Mucosa of stomach (tissue), 1 donor: ENCODE results near the gene ZNF692.
"Not testable (repeated sequence)": the region's sequence is repeated elsewhere in the genome, so short reads cannot be mapped to it uniquely, and the experiment has no call there.

Source experiments
- H3K27me3 ChIP-seq: one replicate; pipeline ENCODE4 v1.7.0; 2013; ENCODE audit warnings: mild to moderate bottlenecking, low read length; ENCODE audit not compliant: control insufficient read depth, insufficient read depth
- H3K36me3 ChIP-seq: one replicate; pipeline ENCODE4 v1.7.0; 2013; ENCODE audit warnings: low read length; ENCODE audit not compliant: control insufficient read depth, insufficient read depth
- H3K4me1 ChIP-seq: one replicate; pipeline ENCODE4 v1.7.0; 2013; ENCODE audit warnings: mild to moderate bottlenecking, low read length; ENCODE audit not compliant: control insufficient read depth, insufficient read depth
- H3K4me3 ChIP-seq: one replicate; pipeline ENCODE4 v1.7.0; 2013; ENCODE audit warnings: low read length
- H3K9ac ChIP-seq: one replicate; pipeline ENCODE4 v1.7.0; 2013; ENCODE audit warnings: mild to moderate bottlenecking, low read length, moderate library complexity
- H3K9me3 ChIP-seq: one replicate; pipeline ENCODE4 v1.7.0; 2013; ENCODE audit warnings: mild to moderate bottlenecking, low read length, moderate library complexity; ENCODE audit not compliant: control insufficient read depth
- donor health status: Pancreatic carcinoma.

ZNF692 gene

GRCh38 chr1:248891758-248892157 is 32.9 kb upstream of the ZNF692 start:
- Histone ChIP-seq H3K36me3 (no peaks in the 10 kb centered on the region), H3K9ac (no peak overlapping the region), H3K9me3 (no peaks in the 10 kb centered on the region), H3K4me1 (peaks cover 5% of the 10 kb centered on the region), H3K27me3 (no peaks in the 10 kb centered on the region), H3K4me3 (no peak overlapping the region)

GRCh38 chr1:248890549-248891498 is 31.9 kb upstream of the ZNF692 start:
- no peak overlapping the region for H3K9ac ChIP-seq
- H3K4me1 ChIP-seq: peaks cover 5% of the 10 kb centered on the region
- no peaks in the 10 kb centered on the region for H3K27me3 ChIP-seq
- H3K36me3 ChIP-seq: no peaks in the 10 kb centered on the region
- no peak overlapping the region for H3K4me3 ChIP-seq
- H3K9me3 ChIP-seq: no peaks in the 10 kb centered on the region

GRCh38 chr1:248889914-248890243 is 31.0 kb upstream of the ZNF692 start:
- H3K9me3 ChIP-seq, H3K4me1 ChIP-seq, H3K27me3 ChIP-seq, H3K36me3 ChIP-seq, H3K9ac ChIP-seq, H3K4me3 ChIP-seq: not testable (repeated sequence)

- no peaks in the 10 kb centered on the region for H3K9me3 ChIP-seq
- H3K27me3 ChIP-seq: no peaks in the 10 kb centered on the region
- no peaks in the 10 kb centered on the region for H3K4me1 ChIP-seq
- H3K4me3 ChIP-seq: no peak overlapping the region
- no peaks in the 10 kb centered on the region for H3K36me3 ChIP-seq
- H3K9ac ChIP-seq: no peak overlapping the region
Measured at GRCh38 chr1:248886237-248886895, 27.5 kb upstream of the ZNF692 start.

DNA sequence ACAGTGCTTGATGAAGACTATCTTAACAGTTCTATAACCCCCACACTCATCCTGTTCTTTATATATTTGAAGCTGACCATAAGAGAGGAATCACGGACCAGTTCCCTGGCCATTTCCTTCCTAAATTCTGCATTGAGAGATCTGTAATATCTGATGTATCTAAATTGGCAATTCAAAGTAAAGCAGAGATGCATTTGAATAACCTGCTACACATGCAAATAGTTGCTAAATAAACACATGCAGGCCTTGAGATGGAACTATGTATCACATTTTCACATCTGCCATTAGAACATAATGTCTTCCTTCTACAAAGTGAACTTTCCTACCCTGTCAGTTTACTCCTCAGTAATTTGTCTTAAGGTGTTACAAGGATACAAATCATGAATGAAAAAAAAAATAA is 26.8 kb upstream of the ZNF692 start:
- Histone ChIP-seq H3K4me1 (no peaks in the 10 kb centered on the region), H3K9me3 (no peaks in the 10 kb centered on the region), H3K4me3 (no peak overlapping the region), H3K36me3 (no peaks in the 10 kb centered on the region), H3K27me3 (no peaks in the 10 kb centered on the region), H3K9ac (no peak overlapping the region)

DNA sequence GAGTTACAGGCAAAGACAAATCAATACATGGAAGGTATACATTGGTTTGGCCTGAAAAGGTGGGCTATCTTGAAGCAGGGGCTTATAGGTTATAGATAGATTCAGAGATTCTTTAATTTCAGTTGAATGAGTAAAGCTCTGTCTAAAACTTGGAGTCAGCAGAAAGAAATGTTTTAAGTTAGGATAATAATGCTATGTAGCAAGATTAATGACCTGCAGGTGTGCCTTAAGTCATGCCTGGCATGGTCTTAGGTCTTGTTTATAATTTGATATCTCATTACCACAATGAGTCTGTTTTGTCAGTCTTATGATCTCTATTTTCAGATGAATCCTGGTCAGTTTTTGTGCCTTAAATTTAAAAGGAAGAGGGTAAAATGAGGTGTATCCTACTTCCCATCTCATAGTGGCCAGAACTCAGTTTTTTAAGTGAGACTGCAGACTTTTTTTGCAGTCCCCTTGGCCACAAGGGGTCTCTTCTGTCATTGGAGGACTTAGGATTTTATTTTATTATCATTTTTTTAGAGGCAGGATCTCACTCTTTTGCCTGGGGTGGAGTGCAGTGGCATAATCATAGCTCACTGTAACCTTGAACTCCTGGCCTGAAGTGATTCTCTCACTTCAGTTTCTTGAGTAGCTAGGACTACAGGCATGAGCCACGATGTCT is 25.9 kb upstream of the ZNF692 start:
- no peak overlapping the region for H3K4me3 ChIP-seq
- no peaks in the 10 kb centered on the region for H3K27me3 ChIP-seq
- no peaks in the 10 kb centered on the region for H3K4me1 ChIP-seq
- H3K9ac ChIP-seq: no peak overlapping the region
- no peaks in the 10 kb centered on the region for H3K36me3 ChIP-seq
- no peaks in the 10 kb centered on the region for H3K9me3 ChIP-seq

- not testable (repeated sequence) for H3K9me3 ChIP-seq, H3K27me3 ChIP-seq, H3K9ac ChIP-seq, H3K4me1 ChIP-seq, H3K4me3 ChIP-seq, H3K36me3 ChIP-seq
Measured at GRCh38 chr1:248882427-248882826, 23.5 kb upstream of the ZNF692 start.

- H3K4me1 ChIP-seq: no peaks in the 10 kb centered on the region
- no peak overlapping the region for H3K4me3 ChIP-seq
- no peaks in the 10 kb centered on the region for H3K27me3 ChIP-seq
- no peak overlapping the region for H3K9ac ChIP-seq
- no peaks in the 10 kb centered on the region for H3K9me3 ChIP-seq
- no peaks in the 10 kb centered on the region for H3K36me3 ChIP-seq
Measured at GRCh38 chr1:248881261-248881660, 22.4 kb upstream of the ZNF692 start.

- peak overlapping the region; percentile 77 for H3K9ac ChIP-seq
- no peaks in the 10 kb centered on the region for H3K4me1 ChIP-seq
- H3K4me3 ChIP-seq: peak overlapping the region; percentile 94
- H3K9me3 ChIP-seq: no peaks in the 10 kb centered on the region
- no peaks in the 10 kb centered on the region for H3K36me3 ChIP-seq
- H3K27me3 ChIP-seq: no peaks in the 10 kb centered on the region
Measured at GRCh38 chr1:248873993-248874533, 15.2 kb upstream of the ZNF692 start.

DNA sequence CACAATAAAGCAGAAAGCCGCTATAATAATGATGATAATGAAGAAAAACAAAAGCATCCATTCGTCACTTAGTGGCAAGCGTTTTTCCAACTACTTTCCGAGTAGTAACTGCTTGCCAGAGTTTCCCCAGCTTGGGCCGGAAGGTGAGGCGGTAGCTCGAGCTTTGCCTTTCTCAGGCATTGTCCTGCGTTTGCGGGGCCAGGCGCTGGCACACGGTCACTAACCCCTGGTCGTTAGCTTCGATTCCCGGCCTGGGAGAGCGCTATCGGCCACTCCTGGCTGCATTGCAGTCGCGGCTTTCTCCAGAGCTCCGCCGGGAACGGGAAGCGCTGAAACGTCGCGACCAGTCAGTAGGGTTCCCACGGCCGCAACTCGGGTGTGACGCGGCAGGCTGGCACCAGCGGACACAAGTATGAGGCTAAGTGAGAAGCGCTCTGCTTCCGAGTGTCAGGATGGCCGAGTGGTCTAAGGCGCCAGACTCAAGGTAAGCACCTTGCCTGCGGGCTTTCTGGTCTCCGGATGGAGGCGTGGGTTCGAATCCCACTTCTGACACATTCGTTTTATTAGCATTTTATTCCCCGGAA is 14.6 kb upstream of the ZNF692 start:
- H3K27me3 ChIP-seq: no peaks in the 10 kb centered on the region
- no peaks in the 10 kb centered on the region for H3K36me3 ChIP-seq
- H3K4me3 ChIP-seq: peak overlapping the region; percentile 94
- no peaks in the 10 kb centered on the region for H3K9me3 ChIP-seq
- H3K9ac ChIP-seq: peak overlapping the region; percentile 77
- no peaks in the 10 kb centered on the region for H3K4me1 ChIP-seq

- H3K36me3 ChIP-seq: no peaks in the 10 kb centered on the region
- no peaks in the 10 kb centered on the region for H3K4me1 ChIP-seq
- H3K27me3 ChIP-seq: no peaks in the 10 kb centered on the region
- peak overlapping the region; percentile 77 for H3K9ac ChIP-seq
- H3K4me3 ChIP-seq: peak overlapping the region; percentile 94
- no peaks in the 10 kb centered on the region for H3K9me3 ChIP-seq
Measured at GRCh38 chr1:248872752-248873408, 14.0 kb upstream of the ZNF692 start.
